ENCODE data around the gene ABAT.

GRCh38 chr16:8798174-8798527 is 123.7 kb downstream of the ABAT start:
- TF ChIP-seq CTCF (IDR thresholded peaks at IDR 0.05): no peak
- no peak for TF ChIP-seq POLR2A (IDR thresholded peaks at IDR 0.05)
- no peak for TF ChIP-seq POLR2AphosphoS5 (IDR thresholded peaks at IDR 0.05)
